ENCODE data around the gene GDPGP1. TPM values are rescaled to one million over a fixed set of nuclear protein-coding genes. Genes with fewer than 3 reads are reported as not detected.

GDPGP1 gene
- total and polyA plus RNA-seq, 10 of the 15 experiments (the other 5 are each of a cell fraction or from before 2014, with no cell fraction given), result 0.68 to 8.9 (median 3.0) TPM

- H3K9me3 ChIP-seq (replicated peaks; ENCODE audit: control insufficient read depth, insufficient read depth, low read length), result no peaks in the 10 kb centered on the region
- ChIA-PET RAD21 (ENCODE audit: unreplicated experiment) (interaction anchor here (0.7 to 3.3 kb wide), 21 partner anchors 9 to 739 kb away, joined by 3 to 43 read pairs (median 5); partner anchors contain the start of genes CIB1, GDPGP1 and SEMA4B), SMC1A (ENCODE audit: uncharacterized antibody, unreplicated experiment) (interaction anchor here (0.7 to 5.3 kb wide), 14 partner anchors 9 to 93 kb away, joined by 3 to 47 read pairs (median 6); partner anchors contain the start of genes CIB1, GDPGP1, IDH2 and SEMA4B), CTCF (interaction anchor here (0.7 to 4.1 kb wide), 17 partner anchors 9 to 95 kb away, joined by 3 to 22 read pairs (median 4); partner anchors contain the start of genes CIB1 and SEMA4B), POLR2A (interaction anchor here (0.6 to 6.0 kb wide), 11 partner anchors 10 to 334 kb away, joined by 3 to 101 read pairs (median 5); partner anchors contain the start of genes CIB1, GDPGP1 and SEMA4B)
- intact Hi-C loops (cut with micrococcal nuclease; ENCODE audit: unreplicated experiment) (loop anchor here (5.0 kb wide), 1 partner anchor 40 kb away; the partner anchor contains the start of genes CIB1 and GDPGP1), in situ Hi-C loops (cut with MboI) (no loop called here)
- H4K20me1 ChIP-seq (ENCODE audit: control insufficient read depth, insufficient read depth), result no peaks in the 10 kb centered on the region
- peak overlapping the region; percentile 57; the same call in 1 of the 2 replicates for H3K4me3 ChIP-seq
- peaks cover 41% of the 10 kb centered on the region for H3K4me1 ChIP-seq (ENCODE audit: control insufficient read depth, insufficient read depth, low read length)
- no TSS peak for BruUV-seq (replicated peaks)
- FAIRE-seq (no peak), ATAC-seq (peak; percentile 92), DNase-seq (ENCODE audit: low read depth, low spot score) (peak; percentile 70)
- H3K79me2 ChIP-seq (ENCODE audit: control insufficient read depth, insufficient read depth, low read length), result peaks cover 5% of the 10 kb centered on the region; the same call in 1 of the 2 replicates
- H3K27ac ChIP-seq (ENCODE audit: control insufficient read depth, insufficient read depth), result peak overlapping the region; percentile 65
- no peaks in the 10 kb centered on the region for H3K27me3 ChIP-seq (replicated peaks in 1 of 2; ENCODE audit: control insufficient read depth in 2 of 2, insufficient read depth in 2 of 2, low read length in 1 of 2)
- H3K36me3 ChIP-seq (ENCODE audit: control insufficient read depth in 2 of 2, insufficient read depth in 2 of 2, low read length in 1 of 2), result 0 out of 4 replicates have a peak, but pooled peaks cover 0 to 2% of the 10 kb centered on the region in 2 experiments
- WGBS (ENCODE audit: insufficient coverage, insufficient replicate concordance, low lambda C conversion rate, missing lambda C conversion rate), result 5% methylated on average over 7 of the region's 7 CpGs
- peak overlapping the region; percentile 87 for H3K4me2 ChIP-seq (ENCODE audit: control insufficient read depth, insufficient read depth)
- H3K9ac ChIP-seq (ENCODE audit: control insufficient read depth, insufficient read depth, low read length), result peak overlapping the region; percentile 5; the same call in 1 of the 2 replicates
- H2AFZ ChIP-seq (ENCODE audit: control insufficient read depth, low read depth, low read length), result peak overlapping the region; percentile 49
- TF ChIP-seq, protein P1, sequence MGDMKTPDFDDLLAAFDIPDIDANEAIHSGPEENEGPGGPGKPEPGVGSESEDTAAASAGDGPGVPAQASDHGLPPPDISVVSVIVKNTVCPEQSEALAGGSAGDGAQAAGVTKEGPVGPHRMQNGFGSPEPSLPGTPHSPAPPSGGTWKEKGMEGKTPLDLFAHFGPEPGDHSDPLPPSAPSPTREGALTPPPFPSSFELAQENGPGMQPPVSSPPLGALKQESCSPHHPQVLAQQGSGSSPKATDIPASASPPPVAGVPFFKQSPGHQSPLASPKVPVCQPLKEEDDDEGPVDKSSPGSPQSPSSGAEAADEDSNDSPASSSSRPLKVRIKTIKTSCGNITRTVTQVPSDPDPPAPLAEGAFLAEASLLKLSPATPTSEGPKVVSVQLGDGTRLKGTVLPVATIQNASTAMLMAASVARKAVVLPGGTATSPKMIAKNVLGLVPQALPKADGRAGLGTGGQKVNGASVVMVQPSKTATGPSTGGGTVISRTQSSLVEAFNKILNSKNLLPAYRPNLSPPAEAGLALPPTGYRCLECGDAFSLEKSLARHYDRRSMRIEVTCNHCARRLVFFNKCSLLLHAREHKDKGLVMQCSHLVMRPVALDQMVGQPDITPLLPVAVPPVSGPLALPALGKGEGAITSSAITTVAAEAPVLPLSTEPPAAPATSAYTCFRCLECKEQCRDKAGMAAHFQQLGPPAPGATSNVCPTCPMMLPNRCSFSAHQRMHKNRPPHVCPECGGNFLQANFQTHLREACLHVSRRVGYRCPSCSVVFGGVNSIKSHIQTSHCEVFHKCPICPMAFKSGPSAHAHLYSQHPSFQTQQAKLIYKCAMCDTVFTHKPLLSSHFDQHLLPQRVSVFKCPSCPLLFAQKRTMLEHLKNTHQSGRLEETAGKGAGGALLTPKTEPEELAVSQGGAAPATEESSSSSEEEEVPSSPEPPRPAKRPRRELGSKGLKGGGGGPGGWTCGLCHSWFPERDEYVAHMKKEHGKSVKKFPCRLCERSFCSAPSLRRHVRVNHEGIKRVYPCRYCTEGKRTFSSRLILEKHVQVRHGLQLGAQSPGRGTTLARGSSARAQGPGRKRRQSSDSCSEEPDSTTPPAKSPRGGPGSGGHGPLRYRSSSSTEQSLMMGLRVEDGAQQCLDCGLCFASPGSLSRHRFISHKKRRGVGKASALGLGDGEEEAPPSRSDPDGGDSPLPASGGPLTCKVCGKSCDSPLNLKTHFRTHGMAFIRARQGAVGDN (IDR thresholded peaks at IDR 0.05), result no peak
- TF ChIP-seq TCF3 (IDR thresholded peaks at IDR 0.05; ENCODE audit: borderline replicate concordance, insufficient read depth, low read depth, low read length), result peak; percentile 56; the same call in 1 of the 2 replicates
- TF ChIP-seq PML (IDR thresholded peaks at IDR 0.05; ENCODE audit: low read length), result no peak
- no peak for TF ChIP-seq SP1 (IDR thresholded peaks at IDR 0.05; ENCODE audit: low read depth, low read length)
- TF ChIP-seq IRF3 (IDR thresholded peaks at IDR 0.05), result no peak
- peak; percentile 61 for TF ChIP-seq POLR2A (IDR thresholded peaks at IDR 0.05; ENCODE audit: low read depth, low read length)
- TF ChIP-seq ASH2L (IDR thresholded peaks at IDR 0.05; ENCODE audit: borderline replicate concordance, low read depth), result no peak
- no peak for TF ChIP-seq ZSCAN29 (IDR thresholded peaks at IDR 0.05)
- no peak for TF ChIP-seq FOXK2 (IDR thresholded peaks at IDR 0.05)
- no peak for TF ChIP-seq ZNF217 (IDR thresholded peaks at IDR 0.05)
- TF ChIP-seq BCLAF1 (IDR thresholded peaks at IDR 0.05), result no peak
- no peak for TF ChIP-seq ZNF622 (IDR thresholded peaks at IDR 0.05)
- TF ChIP-seq HCFC1 (IDR thresholded peaks at IDR 0.05; ENCODE audit: low read length), result no peak
- TF ChIP-seq, protein P2, sequence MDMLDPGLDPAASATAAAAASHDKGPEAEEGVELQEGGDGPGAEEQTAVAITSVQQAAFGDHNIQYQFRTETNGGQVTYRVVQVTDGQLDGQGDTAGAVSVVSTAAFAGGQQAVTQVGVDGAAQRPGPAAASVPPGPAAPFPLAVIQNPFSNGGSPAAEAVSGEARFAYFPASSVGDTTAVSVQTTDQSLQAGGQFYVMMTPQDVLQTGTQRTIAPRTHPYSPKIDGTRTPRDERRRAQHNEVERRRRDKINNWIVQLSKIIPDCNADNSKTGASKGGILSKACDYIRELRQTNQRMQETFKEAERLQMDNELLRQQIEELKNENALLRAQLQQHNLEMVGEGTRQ (IDR thresholded peaks at IDR 0.05; ENCODE audit: borderline replicate concordance, low read depth, low read length), result no peak
- no peak for TF ChIP-seq TCF7 (IDR thresholded peaks at IDR 0.05; ENCODE audit: borderline replicate concordance)
Measured at GRCh38 chr15:90191794-90192509, 42.1 kb upstream of the GDPGP1 start.
